HK-2 (cell line): ENCODE measurements around the gene PI4KA.
"Not testable (repeated sequence)": the region's sequence is repeated elsewhere in the genome, so short reads cannot be mapped to it uniquely, and the experiment has no call there.

Source experiments
- DNase-seq: peaks from one replicate; pipeline ENCODE4 v3.0.0-alpha.2; 2018; ENCODE audit not compliant: unreplicated experiment

Gene PI4KA

DNA sequence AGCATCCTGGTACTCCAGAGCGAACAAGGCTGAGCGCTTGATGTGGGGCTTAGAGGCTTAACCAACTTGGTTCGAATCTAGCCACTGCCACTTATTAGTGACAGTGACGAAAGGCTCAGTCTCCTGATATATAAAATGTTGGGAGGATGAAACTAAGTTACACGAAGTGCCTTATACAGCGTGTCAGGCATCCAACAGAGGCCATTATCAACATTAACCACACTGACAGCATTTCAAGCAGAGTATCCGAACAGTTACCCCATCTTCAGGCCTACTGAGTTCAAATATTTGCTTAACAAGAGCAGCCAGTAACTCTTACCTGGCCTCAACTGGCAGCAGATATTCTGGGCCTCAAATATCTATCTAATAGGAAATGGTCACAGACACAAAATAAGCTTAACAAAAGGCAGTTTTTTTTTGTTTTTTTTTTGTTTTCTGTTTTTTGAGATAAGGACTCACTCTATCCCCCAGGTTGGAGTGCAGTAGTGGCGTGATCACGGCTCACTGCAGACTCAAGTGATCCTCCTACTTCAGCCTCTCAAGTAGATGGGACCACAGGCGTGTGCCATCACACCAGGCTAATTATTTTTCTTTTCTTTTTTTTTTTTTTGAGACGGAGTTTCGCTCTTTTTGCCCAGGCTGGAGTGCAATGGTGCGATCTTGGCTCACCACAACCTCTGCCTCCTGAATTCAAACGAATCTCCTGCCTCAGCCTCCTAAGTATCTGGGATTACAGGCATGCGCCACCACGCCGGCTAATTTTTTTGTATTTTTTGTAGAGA lies 81.8 kb downstream of the PI4KA start:
- no peak for DNase-seq

DNA sequence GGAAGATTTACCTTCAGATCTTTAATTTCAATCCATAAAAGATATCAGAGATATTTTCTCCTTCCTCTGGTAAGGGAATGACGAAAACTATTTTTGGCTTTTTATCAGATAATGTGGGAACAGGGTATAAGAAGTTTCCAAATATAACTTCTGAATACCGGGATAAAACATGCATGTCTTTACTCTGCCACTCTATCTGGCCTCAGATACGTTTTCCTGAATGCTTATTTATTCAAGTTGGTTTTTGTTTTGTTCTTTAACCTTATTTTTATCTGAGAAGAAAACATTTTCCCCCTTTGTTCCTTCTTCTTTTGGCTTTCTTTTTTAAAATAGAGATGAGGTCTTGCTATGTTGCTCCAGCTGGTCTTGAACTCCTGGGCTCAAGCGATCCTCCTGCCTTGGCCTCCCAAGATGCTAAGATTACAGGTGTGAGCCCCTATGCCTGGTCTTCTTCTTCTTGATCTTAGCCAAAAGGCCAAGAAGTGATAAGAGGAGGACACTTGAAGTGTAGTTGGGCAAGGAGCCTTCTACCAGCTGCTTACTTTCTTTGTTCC lies 83.2 kb downstream of the PI4KA start:
- no peak for DNase-seq

DNA sequence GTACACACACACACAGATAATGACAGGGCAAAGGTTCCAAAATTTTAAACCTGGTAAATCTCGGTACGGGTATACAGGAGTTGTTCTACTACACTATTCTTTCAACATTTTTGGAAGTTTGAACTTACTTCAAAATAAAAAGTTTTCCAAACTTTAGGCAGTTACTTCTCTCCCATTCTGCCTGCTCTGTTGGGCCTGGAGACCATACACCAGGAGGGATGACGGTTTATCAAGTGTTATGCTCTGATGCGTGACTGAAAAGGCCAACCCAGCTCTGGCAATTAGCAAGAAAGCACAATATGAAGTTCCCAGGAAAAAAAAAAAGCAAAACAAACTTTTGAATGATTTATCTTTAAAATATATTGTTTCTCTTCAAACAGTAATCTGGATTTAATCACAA lies 83.7 kb downstream of the PI4KA start:
- DNase-seq: no peak

DNA sequence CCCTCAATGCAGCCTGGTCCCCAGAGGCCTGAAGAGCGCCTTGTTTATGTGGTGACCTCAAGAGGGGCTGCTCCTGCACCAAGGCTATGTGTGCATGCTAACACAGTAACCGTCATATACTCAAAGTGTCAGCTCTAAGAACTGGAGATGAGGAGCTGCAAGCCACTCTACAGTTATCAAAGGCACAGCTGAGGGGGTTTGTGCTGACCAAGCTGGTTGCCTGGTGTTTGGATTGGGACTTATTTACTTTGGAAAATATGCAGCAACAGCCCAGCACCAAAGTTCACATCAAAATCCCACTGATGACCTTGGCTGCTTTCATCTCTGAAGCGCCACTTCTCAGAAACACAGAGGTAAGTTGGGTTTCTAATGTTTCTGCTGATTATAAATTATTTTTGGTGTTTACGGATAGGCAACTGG lies 84.8 kb downstream of the PI4KA start, which contains the start of gene SERPIND1:
TSS of gene SERPIND1 (plus strand) at position 321 of the 420 bp plus-strand sequence. CDS start 5,200 bp downstream, outside the sequence.
- DNase-seq: no peak

DNA sequence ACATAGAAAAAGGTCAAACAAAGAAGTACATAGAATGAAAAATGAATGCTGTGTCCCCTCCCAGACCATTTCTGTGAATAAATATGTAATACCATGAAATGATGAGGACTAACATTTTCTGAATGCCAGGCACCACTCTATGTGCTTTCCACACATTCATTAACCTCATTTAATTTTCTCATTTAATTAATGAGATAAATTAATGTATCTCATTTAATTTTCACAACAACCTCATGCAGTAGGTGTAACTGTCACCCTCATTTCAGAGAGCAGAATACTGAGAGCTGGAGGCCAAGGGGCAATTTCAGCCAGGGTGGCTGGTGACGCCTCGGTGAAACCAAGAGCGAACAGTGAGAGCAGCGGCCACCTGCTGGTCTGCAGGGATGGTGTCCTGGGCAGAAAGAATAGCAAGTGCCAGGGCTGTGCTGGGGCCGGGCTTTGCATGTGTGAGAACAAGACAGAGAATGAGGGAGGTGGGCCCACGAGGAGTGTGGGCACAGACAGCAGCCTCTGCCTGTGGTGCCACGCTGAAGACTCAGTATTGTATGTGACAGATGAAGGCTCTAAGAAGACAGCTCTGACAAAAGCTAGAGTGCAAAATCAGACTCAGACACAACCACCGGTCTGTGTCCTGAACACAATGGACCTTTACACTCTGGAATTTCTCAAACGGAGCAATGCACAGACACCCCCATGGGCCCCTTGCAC lies 86.5 kb downstream of the PI4KA start:
- no peak for DNase-seq

DNA sequence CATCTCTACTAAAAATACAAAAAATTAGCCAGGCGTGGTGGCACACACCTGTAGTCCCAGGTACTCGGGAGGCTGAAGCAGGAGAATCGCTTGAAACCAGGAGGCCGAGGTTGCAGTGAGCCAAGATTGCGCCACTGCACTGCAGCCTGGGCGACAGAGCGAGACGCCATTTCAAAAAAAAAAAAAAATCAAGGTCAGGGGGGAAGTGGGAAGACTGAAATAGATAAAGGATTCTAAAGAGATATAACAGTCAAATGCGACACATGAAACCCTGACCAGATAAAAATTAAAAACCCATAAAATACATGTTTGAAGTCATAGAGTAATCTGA lies 89.2 kb downstream of the PI4KA start:
- not testable (repeated sequence) for DNase-seq

DNA sequence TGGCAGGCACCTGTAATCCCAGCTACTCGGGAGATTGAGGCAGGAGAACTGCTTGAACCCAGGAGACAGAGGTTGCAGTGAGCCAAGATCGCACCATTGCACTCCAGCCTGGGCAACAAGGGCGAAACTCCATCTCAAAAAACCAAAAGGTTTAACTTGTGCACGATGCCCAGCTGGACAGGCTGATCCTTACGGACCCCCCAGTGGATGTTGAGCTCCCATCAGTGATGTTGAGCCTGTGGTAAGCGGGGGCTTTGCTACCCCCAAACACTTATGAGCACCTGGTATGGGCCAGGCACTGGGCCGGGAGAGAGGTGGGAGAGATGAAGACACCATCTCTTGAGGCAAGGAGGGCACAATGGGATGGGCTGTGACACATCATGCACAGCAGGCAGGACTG lies 92.1 kb downstream of the PI4KA start:
- no peak for DNase-seq

DNA sequence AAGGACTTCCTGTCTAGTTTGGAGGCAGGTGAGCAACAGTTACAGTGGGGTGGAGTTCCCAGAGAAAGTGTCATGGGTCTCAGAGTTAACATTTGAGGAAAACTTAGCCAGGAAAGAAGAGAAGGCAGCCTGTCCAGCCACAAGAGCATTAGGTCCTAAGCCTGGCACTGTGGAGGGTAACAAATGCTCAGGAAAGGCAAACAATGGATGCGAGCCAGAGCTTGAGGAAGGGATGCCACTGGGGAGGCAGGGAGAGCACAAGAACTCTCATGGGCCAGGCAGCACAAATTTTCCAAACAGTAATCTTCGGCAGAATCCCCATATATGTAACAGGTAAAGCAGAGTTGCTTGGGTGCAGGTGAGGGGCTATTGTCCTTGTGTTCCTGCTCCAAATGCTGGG lies 92.7 kb downstream of the PI4KA start:
- no peak for DNase-seq

DNA sequence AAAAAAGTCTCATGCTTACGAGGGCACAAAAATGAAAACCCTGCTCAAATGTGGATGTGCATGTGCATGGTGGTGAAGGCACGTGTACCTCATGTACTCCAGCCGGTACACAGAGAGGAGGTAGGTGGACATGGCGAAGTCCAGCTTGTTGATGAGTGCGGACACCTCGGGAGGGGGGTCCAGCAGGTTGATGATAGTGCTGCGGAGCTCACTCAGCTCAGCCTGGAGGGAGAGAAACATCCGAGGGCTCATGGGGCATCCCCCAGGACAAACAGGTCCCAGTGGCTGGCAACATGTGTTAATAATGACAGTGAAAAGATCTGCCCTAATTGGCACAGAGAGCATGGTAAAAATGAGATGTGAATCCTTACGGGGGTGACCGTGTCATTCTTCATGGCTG lies 93.9 kb downstream of the PI4KA start:
- no peak for DNase-seq

DNA sequence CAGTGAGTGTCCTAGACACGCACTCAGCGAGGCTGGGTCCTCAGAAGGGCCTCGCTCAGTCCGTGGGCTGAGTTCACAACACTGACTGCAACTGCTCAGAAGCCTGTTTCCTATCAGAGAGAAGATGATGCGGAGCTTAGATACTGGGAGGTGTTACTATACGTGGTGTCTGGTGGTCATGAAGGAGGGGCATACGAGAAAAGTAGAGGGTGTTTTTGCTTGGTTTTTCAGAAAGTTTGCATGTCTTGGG lies 94.2 kb downstream of the PI4KA start:
- no peak for DNase-seq

DNA sequence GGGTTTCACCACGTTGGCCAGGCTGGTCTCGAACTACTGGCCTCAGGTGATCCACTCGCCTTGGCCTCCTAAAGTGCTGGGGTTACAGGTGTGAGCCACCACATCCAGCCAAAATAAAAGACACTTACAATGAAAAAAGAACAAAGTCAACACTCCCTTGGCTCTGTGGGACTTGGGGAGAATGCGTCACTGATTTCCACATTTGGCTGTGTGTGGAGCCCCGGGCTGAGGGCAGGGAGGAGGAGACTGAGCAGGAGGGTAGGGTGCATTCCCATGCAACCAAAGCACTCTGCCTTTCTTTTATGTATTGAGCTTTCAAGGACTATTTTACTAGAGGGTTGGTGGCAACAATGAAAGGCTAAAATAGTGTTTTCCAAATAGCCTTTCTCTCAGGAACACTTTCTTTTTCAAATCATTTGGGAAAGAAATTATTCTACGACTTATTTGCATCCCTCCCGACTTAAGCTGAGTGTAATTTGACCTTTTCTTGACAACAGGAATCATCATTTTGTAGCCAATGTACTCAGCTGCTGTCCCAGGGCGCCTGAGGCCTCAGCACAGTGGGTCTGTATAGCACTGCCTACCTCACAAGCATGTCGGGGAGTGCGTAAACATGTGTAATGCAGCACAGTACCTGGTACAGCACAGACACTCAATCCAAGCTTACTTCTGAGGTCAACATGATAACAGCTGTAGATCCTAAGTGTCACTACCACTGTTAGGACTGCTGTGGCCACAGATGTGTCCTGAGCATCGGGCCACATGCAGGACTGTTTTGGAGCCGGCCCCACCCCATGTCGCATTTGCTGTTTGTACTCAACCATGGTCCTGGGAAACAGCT lies 94.8 kb downstream of the PI4KA start:
- no peak for DNase-seq

DNA sequence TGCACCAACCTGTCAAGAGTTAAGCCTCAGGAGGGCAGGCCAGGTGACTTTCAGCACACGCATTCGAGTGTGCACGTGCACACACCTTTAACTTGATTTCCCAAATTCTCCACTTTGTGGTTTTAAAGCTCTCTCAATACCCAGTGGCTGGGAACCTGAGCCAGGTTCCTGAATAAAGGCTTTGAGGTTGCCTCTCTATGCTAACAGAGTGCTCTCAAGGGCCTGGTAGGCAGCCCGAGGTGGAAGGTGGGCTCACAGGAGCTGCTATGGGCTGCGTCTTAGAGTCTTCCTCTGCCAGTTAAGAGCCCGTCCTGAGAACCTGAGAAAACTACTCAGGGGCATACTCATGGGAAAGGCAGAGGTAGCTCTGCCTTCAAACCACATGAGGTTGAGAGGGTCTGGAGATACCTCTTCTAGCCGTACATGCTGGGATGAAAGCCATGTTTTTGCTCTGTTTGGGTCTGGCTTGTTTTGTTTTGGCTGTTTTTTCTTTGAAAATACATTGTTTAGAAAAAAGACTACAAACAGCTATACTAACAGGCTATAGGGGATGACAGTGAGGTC lies 96.3 kb downstream of the PI4KA start:
- no peak for DNase-seq

DNA sequence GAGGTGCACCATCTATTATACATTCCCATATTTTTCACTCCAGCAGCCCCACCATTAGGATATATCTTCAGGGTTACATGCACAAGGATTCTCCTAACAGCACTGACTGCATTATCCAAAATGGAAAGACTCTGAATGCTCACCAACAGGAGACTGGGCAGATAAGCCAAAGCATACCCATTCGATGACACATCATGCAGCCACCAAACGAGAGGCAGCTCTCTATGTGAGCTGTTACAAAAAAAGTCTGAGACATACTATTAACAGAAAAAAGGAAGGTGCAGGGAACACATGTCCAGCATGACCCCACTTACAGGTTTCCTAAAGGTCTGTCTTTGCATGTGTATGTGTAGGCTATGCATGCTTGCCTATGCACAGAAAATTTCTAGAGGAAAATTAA lies 97.1 kb downstream of the PI4KA start:
- no peak for DNase-seq

DNA sequence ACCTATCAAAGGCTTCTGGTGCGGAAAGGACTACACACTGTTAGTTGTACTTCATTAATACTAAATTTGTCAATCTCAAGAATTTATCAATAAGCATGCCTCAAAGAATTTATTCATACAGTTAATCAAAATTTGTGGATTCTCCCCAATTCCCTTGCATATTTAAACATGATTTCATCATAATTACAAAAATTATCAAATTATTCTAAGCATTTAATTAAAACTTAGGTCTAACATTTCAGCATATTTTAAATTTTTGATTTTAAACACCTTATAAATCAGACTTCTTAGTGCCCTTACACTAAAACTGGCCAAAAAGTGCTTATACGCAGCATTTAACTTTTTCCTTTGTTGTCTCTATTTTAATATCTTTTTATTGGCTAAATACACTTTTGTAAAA lies 98.5 kb downstream of the PI4KA start:
- DNase-seq: no peak

DNA sequence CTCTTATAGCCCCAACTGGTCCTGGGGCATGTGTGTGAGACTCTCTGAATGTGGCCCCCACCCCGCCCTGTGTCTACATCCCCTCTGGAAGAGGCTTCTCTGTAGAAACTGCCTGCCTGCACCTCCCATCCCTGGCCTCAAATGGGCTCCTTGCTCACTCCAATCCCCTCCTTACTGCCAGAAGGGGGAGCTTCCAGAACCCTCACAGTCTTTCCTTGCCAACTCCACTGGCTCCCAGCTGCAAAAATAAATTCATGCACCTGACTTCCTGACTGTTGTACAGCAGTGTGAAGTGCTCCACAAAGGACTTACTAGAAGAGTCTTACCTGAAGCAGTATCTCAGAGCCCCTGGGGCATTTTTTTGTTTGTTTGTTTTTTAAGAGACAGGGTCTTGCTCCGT lies 99.9 kb downstream of the PI4KA start:
- no peak for DNase-seq

DNA sequence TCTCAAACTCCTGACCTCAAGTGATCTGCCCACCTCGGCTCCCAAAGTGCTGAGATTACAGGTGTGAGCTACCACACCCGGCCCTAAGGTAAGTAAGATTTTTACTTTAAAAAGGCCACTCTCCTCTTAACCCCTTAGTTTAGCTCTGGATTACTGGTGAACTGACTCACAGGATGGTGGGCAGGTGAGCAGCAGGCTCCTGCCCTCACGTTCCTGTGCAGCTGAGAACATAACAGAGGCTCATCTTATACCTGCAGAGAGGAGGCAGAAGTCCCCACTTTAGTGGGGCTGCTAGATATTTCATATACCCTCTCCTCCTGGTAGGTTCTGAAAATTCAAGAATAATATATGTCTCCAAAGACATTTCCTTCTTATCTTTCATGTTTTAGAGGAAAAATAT lies 101.8 kb downstream of the PI4KA start:
- no peak for DNase-seq

DNA sequence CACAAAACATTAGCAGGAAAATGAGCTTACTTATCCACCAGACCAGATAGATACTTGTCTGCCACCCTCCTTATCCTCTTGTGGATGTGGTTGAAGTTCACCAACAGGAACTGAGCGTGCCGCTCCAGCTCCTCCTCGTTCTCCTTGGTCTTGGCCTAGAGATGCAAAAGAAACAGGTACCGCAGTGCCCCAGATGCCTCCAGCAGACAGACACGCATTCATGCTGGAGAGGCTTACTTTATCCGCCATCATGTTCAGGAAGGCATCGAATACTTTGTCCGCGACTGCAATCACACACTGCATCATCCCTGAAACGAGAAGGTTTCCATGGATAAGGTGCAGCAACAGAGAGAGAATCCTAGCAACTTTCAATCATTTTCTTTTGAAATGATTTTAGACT lies 105.7 kb downstream of the PI4KA start:
- DNase-seq: no peak

DNA sequence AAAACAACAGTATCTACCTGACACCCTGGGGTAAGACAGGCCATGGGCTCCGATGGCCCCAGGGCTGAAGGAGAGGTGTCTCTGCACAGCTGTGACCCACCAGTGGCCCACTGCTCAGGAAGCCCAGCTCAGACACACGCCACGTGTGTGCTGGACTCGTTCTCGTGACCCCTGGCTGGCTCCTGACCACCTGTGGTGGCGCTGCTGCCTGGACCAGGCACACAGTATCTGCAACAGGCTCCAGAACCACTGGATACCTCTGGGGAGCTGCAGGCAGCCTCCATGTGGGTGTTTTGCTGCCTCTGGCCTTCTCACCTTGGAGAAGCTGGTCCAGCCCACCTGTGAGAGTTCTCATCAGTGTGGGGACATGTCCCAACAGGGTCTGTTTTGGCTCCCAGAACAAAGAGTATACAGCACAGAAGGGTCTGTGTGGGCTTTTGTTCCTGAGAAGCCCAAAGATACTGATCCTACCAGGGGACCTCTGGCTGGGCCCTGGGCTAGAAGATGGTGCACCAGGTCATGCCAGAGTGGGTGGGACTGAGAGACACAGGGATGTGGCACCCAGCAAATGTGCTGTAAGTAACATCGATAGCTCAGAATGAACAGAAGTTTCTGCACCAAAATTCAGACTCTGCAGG lies 106.4 kb downstream of the PI4KA start:
- DNase-seq: no peak

DNA sequence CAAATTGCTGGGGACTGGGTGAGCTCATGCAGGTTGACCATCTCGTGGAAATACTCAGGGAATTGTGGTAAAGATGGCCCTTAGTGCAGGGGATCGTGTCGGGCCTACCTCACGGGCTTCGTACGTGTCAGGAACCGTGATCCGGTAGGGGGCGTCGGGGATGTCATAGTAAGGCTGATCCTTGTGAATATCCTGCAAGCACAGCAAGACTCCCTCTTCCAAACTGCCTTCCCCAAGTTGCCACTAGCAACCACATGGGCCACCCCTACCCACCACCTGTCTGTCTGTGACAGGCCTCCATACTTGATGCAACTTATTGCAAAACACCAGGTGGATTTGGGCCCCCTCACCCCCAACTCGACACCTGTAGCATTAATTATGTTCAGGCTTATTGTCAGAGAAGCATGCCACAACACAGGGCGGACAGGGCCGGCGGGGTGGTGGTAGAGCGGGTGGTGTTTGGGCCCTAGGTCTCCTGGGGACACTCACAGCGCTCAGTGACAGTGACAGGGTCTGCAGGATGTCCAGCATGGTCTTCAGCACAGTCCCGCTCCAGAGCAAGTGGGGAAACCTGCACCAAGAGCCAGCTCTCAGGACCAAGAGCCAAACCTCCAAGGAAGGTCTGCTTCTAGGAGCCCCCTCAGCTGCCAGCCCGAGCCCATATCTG lies 107.3 kb downstream of the PI4KA start:
- DNase-seq: no peak

DNA sequence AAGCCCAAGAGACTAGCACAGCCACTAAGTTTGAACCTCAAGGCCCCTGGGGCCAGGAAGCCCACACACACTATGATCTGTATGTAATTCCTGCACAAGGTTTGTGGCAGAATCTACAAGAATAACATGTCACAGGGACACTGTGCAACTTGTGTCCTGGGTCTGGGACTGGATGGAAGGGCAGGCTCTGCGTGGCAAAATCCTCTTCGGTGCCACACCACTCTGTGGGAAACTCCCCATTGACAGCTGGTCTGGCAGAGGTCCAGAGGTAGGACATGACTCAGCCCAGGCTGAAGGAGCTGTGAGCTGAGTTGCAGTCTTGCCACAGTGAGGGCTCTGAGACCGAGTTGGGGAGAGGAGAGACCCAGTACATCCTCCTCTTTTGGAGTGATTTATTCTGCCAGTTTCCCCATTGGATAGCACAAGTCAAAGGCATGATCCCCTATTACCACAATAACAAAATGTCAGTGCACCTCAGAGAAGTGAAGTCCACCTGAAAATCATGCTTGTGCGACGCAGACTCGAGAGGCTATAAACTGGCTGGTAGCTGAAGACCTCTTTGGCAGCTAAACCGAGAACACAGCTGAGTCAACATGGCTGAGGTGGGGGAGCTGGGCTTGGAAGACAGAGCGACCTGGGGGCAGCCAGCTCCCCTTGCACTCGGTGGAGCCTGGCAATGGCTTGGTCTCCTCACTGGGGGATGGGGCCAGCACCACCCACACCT lies 108.0 kb downstream of the PI4KA start:
- DNase-seq: peak; percentile 65

DNA sequence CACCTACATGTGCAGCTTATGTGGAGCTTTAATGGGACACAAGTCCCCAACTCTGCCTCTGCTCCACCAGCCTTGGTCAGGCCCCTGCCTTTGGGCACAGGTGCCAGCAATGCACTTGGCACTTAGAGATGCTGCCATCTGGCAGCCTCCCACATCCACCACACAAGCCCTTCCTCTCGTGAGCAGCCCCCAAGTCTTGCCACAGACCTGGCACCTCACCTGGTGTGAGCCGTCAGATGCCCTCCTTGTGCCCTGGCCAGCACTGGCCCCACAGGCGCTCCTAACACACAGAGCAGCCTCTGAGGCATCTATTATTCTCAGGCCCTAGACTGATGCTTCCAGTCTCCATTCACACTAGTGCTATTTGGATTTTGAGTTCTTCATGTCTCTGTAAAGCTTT lies 109.2 kb downstream of the PI4KA start:
- no peak for DNase-seq
